SK-N-SH treated with all-trans-retinoic acid at 6 μM for 48 hours (cell line): ENCODE measurements around the gene VAC14.

Source experiments
- ARNTL ChIP-seq: fragments of 450-650 bp; formaldehyde crosslinking; IDR thresholded peaks from 2 replicates; pipeline ENCODE4 v1.5.0; 2020; ENCODE audit warnings: low read depth, mild to moderate bottlenecking, moderate library complexity, borderline replicate concordance
- CSDC2 ChIP-seq: fragments of 250-450 bp; sonication (Bioruptor Pico); IDR thresholded peaks from 2 replicates; pipeline ENCODE4 v1.5.0; 2020; ENCODE audit warnings: mild to moderate bottlenecking, moderate library complexity
- ESRRG ChIP-seq: fragments of 250-450 bp; sonication (Bioruptor Pico); IDR thresholded peaks from 2 replicates; pipeline ENCODE4 v1.6.1; 2021; ENCODE audit warnings: mild to moderate bottlenecking
- OSR1 ChIP-seq: fragments of 250-450 bp; sonication (Bioruptor Pico); IDR thresholded peaks from 2 replicates; pipeline ENCODE4 v1.8.0; 2022; ENCODE audit warnings: moderate library complexity, mild to moderate bottlenecking, inconsistent platforms
- TCF4 ChIP-seq: fragments of 250-450 bp; sonication (Bioruptor Pico); IDR thresholded peaks from 2 replicates; pipeline ENCODE4 v1.8.0; 2021; ENCODE audit warnings: mild to moderate bottlenecking, moderate library complexity, borderline replicate concordance
- TOX ChIP-seq: fragments of 250-450 bp; sonication (Bioruptor Pico); IDR thresholded peaks from 2 replicates; pipeline ENCODE4 v1.8.0; 2021; ENCODE audit warnings: mild to moderate bottlenecking, moderate library complexity, borderline replicate concordance
- ZFP3 ChIP-seq: fragments of 250-450 bp; sonication (Bioruptor Pico); IDR thresholded peaks from 2 replicates; pipeline ENCODE4 v1.5.0; 2020; ENCODE audit warnings: mild to moderate bottlenecking, moderate library complexity

DNA sequence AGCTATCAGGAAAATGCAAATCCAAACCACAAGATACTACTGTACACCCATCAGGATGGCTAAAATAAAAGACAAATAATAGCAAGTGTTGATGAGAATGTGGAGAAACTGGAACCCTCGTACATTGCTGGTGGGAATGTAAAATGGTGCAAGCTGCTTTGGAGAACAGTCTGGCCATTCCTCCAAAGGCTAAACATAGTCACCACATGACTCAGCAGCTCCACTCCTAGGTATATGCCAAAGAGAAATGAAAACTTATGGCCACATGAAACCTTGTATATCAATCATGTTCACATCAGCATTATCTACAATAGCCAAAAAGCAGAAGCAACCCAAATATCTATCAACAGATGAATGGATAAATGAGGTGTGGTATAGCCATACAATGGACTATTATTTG is 28.5 kb downstream of the VAC14 start:
- no peak for TF ChIP-seq CSDC2
- TF ChIP-seq ESRRG = no peak
- TF ChIP-seq TOX (CRISPR knock-in tag) = no peak
- no peak for TF ChIP-seq ZFP3
- TF ChIP-seq TCF4 (CRISPR knock-in tag) = no peak
- TF ChIP-seq ARNTL (CRISPR knock-in tag) = no peak
- no peak for TF ChIP-seq OSR1 (CRISPR knock-in tag)
